ENCODE data around the gene TERB2.

- TF ChIP-seq CTCF (IDR thresholded peaks at IDR 0.05) (no peak), POLR2A (IDR thresholded peaks at IDR 0.05) (no peak)
These were observed 47.1 kb upstream of the TERB2 start for GRCh38 chr15:44909423-44909822.

Measured in heart left ventricle (tissue), 13 donors.